NCI-H1930 (cell line): ENCODE results near the gene RHOB.
"Not testable (repeated sequence)": the region's sequence is repeated elsewhere in the genome, so short reads cannot be mapped to it uniquely, and the experiment has no call there.

ENCODE experiments used
- DNase-seq, 2 experiments: peaks; one replicate each; lab custom pipeline; 2025; lab: John Stamatoyannopoulos, UW

Gene RHOB

DNA sequence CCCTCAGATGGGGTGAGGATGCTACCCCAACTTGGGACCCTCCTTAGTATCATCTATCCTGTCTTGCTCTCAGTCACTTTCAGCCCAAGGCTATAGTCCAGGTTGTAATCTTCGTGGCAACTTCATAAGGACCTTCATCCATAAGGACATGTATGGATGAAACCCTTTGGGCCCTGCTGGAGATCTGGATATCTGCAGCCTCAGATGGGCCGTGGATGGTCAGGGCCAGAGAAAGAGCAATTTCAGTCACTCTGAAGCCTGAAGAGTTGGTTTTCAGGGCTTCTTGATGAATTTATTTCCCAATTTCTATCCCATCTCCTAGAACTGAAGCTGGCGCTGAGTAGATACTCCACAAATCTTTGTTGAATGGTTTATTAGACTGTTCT lies 28.7 kb downstream of the RHOB start:
- DNase-seq: no peak

DNA sequence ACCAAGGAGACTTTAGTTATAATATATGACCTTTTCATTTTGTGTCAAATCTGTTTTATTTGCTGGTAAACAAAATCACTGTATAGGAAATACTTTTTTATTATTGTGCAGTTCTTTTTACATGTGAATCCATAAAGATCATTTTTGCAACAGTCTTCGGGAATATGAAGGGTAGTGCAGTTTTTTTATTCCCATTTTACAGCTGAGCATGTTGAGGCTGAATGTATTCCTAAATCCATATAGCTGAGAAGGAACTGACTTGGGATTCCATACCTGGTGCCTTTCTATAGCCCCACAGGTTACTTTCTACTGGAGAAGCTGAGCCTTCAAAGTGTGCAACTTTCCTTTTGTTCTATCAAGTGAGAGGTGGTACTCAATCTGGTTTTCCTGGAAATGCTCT lies 29.6 kb downstream of the RHOB start:
- DNase-seq: no peak

DNA sequence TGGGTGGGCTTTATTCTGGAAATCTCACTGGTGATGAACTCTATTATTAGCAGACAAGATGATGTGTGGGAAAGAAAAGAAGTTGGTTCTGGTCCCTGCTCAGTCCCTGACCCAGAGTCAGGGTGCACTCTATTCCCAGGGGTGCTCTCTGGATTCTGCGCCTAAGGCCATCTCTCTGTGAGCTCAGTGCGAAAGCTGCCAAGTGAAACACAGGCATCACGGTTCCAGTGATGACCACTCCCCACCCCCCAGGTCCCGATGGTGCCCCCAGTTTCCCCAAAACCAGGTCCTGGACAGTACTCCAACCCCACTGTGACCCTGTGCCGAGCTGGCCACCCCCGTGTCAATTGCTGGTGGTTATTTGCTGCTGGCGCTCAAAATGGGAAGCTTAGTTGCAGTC lies 30.1 kb downstream of the RHOB start:
- DNase-seq: no peak

DNA sequence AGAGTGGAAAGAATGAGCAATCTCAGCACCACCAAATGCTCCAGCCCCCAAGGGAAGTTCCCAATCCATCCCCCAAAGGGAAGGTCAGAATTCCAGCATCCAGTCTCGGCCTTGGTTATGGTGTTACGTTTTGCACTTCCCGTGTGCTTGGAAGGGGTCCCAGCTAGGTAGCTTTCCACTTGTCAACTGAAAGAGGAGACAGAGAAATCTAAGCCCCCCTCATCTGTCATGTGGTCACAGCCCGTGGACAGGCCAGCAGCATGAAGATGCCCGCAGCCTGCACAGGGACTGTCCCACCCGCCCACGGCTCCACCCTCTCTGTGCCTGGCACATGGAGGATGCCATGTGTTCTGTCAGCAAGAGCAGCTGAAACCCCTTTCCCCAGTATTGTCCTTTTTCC lies 32.1 kb downstream of the RHOB start:
- DNase-seq: no peak

DNA sequence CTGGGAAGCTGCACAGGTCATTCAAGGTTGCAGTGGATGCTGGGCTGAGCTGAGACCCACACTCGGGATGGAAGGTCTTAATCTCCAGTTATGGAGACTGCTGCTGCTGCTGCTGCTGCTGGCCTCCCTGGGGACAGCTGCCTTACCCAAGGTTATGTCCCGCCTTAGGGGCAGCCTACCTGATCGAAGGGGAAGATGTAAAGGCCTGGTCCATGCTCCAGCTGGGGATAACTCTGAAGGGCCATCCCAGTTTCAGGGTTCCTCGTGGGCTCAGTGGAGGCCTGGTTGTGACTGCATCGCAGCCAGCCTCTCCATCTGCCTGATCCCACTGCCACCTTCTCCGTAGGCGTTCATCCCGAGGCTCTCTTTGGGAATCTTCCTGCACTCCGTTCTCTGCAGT lies 33.0 kb downstream of the RHOB start:
- no peak for DNase-seq

DNA sequence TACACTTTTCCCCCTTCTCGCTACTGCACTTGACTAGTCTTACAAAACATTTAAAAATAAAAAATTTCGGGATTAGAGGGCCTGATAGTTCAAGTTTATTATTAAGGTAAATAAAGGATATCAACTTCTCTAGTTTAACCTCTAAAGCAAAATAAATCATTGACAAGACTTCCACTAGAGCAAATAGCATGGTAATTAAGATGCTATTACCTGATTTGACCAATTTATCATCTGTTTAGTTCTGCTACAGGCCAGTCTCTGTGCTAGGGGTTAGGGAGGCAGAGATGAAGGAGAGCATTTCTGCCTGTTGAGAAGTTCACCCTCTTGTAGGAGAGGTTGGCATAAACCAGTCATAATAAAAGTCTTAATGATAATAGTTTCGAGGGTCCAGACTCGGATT lies 34.0 kb downstream of the RHOB start:
- no peak for DNase-seq

DNA sequence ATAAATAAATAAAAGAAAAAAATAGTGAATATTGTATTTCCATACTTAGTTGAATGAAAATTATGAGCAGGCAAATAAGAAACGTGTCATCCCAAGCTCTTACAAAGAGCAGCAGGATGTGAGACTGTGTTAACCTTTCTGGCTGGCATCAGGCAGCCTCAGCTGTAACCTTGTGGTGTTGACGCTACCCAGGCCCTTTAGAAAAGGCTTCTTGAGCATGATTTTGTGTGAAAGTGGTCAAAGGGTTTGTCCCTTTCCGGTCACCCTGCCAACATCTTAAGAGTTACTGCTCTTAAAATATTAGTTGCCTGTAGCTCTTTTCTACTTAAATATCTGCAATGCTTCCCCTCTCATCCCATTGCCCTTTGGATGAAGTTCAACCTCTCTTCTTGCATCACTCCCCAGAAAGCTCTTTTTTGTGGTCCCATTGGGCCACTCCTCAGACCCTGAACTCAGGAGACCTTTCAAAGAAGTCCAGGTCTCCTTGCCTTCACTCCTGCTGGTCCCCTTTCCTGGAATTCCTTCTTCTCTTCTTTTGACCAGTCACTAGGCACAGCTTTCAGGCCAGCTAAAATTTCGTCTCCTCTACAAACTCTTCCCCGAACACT lies 35.0 kb downstream of the RHOB start:
- DNase-seq: no peak

DNA sequence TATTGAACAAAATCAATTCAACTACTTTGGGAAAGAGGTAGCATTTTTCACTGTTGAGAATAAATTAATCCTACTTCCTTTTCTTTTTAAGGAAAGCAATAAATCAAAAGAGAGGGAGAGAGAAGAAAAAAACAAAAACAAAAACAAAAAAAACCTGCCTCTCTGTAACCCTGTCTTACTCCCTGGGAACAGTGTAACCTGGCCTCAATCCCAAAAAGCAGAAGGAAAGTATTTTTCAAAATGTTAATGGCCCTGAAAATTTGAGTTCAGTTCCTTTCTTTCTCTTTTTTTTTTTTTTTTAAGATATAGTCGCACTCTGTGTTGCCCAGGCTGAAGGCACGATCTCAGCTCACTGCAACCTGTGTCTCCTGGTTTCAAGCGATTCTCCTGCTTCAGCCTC lies 35.9 kb downstream of the RHOB start:
- DNase-seq: no peak

DNA sequence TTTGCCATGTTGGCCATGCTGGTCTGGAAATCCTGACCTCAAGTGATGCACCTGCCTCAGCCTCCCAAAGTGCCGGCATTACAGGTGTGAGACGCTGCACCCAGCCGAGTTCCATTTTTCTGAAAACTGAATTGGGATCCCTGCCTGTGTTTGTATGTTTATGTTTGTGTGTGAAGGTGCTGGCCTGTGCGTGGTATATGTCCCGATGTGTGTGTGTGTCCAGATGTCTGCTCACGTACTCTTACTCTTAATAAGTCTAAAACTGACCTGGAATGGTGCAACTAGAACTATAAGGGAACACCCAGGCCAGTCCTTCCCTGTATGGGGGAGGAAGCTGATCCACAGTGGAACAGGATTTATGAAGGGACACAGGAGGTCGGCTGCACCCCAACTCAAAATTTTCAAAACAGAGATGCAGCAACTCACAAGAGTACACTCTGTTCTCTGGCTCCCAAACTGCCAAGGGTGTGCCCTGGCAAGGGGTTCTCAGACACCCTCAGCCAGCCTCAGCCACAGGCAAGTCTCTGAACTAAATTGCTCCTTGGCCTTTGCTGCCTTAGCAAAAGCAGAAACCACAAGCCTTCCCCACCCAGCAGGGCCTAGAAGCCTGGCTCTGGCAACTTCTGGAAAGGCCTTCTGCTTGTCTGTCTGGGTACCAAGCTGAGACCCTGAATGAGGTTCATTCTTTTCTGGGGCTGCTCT lies 36.5 kb downstream of the RHOB start:
- DNase-seq: no peak

DNA sequence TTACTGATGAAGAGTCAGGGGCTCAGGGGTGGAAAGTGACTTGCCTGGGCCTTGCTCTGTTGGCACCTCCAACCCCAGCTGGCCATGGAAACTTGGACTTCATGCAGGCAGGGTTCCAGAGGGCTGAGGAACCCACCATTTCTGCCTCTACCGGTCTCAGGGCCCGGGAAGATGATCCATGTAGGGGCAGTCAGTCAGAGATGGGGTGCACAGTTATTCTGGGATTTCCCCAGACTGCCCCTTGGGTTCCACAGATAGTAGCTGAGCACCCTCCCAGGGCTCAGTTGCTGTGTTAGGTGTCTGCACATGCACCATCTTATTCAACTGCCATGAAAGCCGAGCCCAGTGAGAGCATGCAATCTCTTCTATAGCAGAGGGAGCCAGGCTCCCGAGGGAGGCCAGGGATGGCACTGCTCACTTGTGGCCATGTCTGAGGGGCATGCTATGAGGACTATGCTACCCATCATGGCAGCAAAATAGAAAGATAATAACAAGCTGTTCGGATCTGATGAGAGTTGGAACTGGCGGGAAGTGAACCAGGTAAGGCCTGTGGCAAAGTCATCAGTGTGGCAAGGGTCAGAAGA lies 37.3 kb downstream of the RHOB start:
- DNase-seq: no peak

DNA sequence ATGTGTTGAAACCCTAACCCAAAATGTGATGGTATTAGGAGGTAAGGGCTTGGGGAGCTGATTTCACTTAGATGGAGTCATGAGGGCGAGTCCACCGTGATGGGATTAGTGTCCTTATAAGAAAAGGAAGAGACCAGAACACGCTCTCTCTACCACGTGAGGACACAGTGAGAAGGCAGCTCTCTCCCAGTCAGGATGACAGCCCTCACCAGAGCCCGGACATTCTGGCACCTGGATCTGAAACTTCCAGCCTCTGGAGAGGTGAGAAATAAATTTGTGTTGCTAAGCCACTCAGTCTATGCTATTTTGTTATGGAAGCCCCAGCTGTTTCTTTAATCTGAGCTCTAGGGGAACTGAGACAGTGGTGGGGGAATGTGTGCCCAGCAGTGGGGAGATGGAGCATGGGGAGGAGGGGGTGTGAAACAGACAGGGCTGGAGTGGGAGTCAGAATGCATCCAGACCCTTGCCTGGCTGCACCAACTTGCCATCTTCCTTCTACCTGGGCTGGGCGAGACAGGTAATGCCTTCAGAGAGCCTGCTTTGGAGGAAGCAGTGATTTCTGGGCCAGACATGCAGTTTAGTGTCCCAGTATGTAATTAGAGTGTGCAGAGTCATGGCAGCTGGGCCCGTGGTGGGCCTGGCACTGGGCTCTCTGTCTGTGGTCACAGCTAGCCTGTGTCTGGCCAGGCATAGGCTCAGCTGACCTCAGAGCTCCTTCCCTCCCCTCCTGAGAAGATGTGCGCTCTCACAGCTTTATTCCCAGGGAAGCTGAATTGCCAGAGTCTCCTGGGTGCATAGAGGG lies 38.1 kb downstream of the RHOB start:
- DNase-seq: no peak

DNA sequence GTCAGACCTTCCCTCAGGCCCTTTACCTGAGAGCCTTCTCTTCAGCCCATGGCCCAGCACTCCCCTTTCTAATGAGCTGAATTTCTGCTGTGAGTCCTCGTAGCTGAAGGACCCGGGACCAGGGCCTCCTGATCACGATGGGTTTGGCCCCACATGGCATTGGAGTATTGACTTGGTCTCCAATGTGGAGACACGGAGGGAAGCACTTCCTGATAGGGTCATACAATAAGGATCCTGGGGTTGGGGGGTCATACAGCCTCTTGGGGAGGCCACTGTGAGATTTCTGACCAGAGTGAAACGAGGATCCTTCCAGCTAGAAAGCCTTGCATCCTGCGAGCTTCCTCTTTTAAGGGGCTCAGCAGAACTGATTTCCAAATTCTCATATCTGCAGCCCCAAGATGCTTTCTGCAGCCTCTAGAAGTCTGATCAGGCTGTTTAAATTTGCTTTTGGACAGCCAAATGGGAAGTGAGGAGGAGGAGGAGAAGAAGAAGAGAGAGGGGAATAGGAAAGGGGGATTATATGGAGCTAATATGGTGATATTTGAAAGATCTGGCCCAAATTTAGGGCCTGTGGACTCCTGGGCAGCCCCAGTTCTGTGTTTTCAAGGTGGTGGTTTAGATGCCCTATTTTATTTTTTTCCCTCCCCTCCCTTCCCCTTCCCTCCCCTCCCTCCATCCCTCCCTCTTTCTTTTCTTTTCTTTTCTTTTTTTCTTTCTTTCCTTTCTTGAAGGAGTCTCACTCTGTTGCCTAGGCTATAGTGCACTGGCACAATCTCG lies 38.9 kb downstream of the RHOB start:
- DNase-seq: no peak

DNA sequence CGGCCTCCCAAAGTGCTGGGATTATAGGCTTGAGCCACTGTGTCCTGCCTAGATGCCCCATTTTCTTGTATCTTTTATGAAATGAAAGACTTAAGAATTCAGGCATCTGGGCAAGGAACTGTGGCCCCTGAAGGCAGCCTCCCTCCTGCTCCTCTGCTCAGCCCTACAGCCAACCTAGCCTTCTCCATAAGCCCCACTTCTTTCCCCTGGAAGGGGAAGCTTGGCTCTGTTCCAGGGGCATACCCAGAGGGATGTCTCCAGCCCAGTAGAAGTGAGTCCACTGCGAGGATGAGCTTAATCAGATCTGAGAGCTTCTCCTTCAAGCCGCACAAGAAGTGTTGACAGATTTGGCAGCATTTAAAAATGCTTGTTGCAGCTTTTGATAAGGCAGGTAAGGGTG lies 39.7 kb downstream of the RHOB start:
- no peak for DNase-seq

DNA sequence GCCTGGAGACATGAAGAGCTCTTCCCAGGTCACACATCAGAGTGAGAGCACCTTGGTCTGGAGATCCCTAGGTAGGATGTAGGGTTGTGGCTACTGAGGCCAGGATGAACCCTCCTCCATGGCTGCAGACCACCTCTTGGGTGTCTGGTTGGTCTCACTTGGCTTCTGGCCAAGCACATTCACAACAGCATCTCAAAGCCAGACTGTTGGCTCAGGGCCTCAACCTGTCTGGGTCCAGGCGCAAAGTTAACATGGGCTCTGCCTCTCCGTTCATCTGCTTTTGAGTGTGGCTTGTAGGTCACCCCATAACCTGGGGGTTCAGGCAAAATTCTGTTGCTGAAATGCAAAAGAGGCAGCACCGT lies 40.1 kb downstream of the RHOB start:
- no peak for DNase-seq

DNA sequence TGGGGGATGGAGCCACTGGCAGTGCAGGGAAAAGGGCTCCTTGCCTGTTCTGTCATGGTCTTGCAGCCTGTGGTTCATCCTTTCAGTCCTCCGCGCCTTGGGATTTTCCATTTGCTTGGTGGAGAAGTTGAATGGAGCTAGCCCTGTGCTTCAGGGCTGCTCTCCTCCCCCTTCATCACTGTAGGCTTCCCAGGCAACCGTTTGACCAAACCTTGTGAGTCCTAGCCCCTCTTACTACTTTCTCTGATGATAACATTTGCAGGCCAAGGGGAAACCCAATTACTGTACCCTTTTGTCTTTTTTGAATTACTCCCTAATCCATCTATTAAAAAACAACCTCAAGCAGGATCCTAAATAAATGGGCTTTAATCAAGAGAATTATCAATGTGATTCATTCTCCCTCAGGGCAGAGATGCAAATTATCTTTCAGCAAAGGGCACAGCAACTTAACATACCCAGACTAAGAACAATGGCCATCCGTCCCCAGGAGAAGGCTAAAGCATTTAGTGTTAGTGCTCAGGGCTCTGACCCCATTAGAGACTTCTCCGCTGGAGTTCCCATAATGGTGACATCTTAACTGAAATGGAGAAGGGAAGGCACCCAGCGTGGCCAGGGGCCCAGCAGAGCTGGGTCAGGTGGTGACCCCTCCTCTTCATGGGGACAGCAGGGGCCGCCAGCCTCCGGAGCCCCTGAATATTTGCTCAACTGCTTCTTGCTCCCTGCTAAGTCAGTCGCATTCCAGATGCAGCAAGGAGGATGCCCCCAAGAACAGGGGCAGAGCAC lies 40.7 kb downstream of the RHOB start:
- DNase-seq: no peak

DNA sequence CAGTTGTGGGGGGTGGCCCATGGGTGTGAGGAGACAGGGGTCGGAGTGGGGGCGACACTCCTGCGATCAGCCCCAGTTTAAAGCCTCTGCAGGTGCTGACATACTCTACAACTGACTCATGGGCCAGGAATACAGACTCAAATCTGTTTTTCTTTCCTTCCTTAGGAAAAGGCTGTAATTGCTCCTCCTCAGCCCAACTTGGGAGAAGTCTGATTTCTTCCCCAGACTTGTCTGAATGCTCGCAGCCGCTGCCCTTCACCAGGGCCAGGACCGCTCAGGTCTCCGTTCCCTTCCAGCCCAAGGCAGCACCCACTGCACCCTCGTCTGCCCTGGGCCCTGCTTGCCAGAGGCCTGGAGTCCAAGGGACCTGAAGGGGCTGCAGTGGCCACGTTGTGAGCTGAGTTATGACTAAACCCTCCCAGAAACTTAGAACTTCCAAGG lies 41.3 kb downstream of the RHOB start:
- DNase-seq: no peak

DNA sequence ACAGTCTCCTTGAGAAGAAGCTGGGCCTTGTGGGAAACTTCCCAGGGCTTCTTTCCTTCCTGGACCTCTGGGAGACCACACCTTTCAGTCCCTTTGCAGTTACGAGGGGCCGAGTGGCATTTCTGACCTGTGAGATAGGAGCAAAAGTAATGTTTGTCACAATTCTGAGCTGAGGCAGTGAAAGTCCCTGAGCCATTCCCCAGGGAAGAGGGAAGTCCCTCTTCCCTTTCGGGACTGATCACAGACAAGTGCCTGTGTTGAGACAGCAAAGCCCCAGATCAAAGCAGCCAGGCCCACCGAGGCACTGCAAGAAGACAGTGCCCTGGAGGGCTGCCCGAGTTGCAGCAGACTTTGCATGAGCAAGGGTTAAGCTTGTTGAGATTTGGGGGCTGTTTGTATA lies 41.9 kb downstream of the RHOB start:
- DNase-seq: no peak

DNA sequence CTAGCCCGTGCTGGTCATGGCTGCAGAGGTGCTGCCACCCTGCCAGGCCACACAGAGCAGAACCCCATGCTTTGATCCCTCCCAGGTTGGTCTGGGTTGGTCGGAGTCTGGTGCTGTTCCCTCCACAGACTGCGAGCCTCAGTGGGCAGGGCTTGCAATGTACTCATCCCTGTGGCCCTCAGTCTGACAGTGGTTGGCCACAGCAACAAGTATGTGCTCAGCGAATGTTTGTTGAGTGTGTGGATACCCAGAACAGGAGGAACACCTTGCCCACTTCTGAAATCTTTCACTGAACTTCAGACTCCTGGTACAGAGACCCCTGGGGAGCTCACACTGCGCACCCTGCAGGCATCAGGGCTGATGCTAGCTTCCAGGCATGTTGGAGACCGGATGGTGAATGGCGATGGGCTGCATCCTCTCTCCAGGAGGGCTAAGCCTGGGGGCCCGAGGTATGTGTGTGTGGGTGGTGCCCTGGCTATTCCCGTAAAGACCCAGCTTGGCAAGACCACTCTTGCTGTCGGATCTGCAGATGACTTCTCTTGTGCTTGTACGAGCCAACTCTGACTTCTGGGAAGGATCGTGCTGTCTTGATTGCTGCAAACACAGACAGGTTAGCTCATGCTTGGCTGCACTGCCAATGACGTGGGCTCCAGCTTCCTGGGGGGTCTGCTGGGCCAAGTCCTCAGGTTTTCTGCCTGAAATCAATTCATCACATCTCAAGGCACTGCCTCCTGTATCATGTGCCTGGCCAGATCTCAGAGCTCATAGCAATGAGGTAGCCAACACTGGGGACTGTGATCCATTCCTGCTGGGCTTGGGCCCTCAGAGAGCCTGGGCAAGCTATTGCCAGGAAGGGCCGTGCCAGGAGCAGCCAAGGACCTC lies 43.7 kb downstream of the RHOB start:
- no peak for DNase-seq

DNA sequence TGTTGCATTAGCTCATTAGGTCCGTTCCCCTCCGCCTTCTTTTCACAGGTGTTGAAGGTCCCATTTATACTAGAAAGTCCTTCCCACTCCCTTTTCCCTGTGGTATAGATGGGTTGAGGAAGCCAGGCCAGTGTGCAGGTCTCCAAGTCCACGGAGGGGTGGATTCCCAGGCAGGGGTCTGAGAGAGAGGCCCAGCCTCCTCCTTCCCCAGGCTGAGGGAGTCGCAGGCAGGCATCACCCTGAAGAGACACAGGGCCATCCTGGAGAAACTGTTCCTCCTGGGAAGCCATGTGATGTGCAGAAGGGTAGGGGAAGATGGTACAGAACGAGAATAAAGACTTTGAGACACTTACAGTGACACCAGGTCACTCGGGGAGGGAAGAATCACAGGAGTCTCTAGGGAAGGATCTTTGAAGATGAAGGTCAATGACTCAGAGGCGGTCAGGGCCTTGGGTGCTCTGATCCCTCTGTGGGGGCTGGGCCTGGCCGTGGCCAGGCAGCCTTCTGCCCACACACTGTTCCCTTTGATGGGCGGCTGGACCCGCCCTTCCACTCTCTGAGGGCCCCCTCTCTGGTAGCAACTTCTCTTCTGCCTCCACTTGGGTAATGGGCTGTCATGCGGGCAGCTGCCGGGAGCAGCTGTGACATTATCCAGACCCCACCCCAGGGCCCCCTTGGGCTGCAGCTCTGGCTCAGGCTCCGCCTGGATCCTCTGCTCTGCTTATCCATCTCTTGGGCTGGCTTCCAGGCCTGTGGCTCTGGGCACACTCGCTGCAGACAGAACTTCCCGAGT lies 45.1 kb downstream of the RHOB start:
- no peak for DNase-seq

DNA sequence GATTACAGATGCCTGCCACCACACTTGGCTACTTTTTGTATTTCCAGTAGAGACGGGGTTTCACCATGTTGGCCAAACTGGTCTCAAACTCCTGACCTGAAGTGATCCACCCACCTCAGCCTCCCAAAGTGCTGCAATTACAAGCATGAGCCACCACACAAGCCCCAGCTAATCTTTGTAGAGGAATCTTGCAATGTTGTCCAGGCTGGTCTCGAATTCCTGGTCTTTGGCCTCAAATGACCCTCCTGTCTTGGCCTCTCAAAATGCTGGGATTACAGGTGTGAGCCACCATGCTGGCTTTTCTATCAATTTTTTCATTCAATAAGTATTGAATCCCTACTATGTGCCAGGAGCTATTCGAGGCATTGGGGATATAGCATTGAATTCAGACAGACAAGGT lies 46.2 kb downstream of the RHOB start:
- not testable (repeated sequence) for DNase-seq
